ENCODE data around the gene SEC24C.

DNA sequence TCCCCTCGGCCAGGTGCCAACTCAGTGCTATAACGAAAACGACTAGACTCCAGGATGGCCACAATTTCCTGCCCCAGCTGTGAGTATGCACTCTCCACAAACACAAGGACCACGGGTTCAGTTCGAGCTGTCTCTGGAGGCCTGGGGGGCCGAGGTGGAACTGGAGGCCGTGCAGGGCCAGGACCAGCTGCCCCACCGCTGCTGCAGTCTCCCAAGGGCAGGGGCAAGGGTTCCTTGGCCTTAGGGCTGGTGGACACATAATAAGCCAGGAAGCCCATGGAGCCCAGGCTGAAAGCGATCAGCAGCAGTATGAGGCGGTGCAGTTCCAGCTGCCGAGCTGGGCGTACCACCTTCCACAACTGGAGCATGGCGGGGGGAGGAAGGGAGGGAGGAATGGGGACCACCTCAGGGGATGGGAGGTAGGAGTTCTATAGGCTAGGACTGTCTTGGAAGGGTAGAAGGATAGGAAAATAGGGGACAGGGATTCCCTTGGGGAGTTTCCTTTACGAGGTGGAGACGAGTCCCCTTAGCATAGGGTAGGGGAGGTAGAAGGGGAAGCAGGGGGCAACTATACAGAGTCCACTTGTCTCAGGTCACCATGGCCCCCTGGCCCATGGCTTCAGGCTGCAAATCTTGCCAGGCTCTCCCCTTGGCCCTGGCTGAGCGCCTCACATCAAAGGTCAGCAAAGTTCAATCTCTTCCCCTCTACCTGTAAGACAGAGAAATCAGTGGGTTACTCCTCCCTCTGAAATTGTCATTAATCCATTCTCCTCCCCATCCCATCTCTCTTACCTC is 64.0 kb downstream of the SEC24C start:
- TF ChIP-seq POLR2A (IDR thresholded peaks at IDR 0.05; ENCODE audit: low read depth, low read length) (0 out of 2 replicates have a peak, but pooled peaks have one; percentile 8), POLR2AphosphoS5 (IDR thresholded peaks at IDR 0.05; ENCODE audit: low read depth, low read length) (no peak), SPI1 (IDR thresholded peaks at IDR 0.05; ENCODE audit: low read depth, low read length) (no peak), TAF1 (IDR thresholded peaks at IDR 0.05; ENCODE audit: low read depth, low read length) (no peak)

Data from GM12891 (cell line).